ENCODE measurements around the gene CST9L.

CST9L gene

DNA sequence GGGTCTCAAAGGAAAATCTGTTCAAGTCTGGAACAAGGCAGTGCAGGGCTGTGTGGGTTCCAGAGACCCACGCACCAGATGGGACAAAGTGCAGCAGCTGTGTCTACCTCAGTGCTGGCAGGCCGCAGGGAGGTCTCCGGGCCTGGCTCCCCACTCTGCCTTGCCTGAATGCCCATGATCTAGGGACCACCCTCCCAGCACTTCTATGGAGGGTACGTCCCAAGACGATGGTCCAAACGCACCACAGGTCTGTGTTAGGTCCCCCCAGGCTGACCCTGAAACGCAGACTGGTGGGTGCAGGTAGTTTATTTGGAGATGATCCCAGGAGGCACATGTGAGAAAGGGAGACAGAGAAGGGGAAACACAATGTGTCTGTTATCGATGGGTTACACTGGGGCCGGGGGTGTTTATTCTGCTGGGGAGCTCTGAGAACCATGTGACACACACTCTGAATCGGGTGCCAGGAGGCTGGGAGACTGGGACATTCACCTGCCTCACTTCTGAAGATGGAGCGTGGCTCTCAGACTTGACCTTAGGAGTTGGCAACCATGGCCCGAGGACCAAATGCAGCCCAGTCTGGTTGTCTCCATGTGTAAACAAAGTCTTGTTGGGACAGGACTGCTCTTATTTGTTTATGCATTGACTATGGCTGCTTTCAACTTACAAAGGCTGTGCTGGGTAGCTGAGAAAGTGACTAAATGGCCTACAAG, 21.7 kb downstream of the CST9L start:
- DNase-seq (ENCODE audit: low read depth), result no peak

- no peak for DNase-seq (ENCODE audit: low read depth)
These were observed 24.2 kb downstream of the CST9L start for GRCh38 chr20:23544133-23544532.

GRCh38 chr20:23542801-23543200, 25.5 kb downstream of the CST9L start:
- DNase-seq (ENCODE audit: low read depth), result no peak

DNA sequence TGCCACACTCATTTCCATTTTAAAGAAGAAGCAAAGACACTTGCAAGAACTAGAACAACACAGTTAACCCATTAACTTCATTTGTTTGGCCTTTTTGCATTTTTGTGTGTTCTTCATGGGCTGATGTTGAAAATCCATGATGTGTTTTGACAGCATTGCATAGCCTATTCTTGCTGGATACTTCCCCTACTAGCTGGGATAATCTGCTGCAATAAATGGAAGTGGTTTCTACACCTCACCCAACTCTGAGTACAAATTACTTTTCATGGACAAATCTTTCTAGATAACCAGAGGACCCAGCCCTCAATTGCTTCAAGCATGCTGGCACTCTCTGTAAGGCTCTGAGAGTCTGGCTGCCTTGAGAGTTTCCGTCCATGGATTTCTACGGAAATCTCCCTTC, 26.5 kb downstream of the CST9L start:
- no peak for DNase-seq (ENCODE audit: low read depth)

DNA sequence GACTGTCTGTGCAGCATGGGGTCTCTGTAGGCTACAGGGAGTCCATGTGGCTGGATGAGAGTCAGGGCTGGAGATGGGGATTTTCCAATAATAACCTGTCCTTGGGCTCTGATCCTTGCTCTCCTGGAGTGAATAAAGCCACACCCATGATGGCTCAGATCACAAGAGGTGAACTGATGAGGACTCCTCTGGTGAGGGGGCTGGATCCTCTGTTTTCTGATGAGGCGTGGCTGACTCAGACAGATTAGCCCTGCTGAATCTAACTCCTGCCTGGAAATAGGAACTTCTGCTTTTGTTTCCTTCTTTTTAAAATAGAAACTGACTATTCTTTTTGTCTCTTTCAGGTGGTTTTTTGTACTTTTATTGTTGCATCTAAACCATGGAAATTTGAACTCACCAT, 27.0 kb downstream of the CST9L start:
- DNase-seq (ENCODE audit: low read depth), result no peak

GRCh38 chr20:23540624-23541023, 27.7 kb downstream of the CST9L start:
- DNase-seq (ENCODE audit: low read depth), result no peak

- DNase-seq (ENCODE audit: low read depth), result no peak
These were observed 31.3 kb downstream of the CST9L start for GRCh38 chr20:23537030-23537429.

GRCh38 chr20:23536328-23536974, 31.8 kb downstream of the CST9L start:
- no peak for DNase-seq (ENCODE audit: low read depth)

DNA sequence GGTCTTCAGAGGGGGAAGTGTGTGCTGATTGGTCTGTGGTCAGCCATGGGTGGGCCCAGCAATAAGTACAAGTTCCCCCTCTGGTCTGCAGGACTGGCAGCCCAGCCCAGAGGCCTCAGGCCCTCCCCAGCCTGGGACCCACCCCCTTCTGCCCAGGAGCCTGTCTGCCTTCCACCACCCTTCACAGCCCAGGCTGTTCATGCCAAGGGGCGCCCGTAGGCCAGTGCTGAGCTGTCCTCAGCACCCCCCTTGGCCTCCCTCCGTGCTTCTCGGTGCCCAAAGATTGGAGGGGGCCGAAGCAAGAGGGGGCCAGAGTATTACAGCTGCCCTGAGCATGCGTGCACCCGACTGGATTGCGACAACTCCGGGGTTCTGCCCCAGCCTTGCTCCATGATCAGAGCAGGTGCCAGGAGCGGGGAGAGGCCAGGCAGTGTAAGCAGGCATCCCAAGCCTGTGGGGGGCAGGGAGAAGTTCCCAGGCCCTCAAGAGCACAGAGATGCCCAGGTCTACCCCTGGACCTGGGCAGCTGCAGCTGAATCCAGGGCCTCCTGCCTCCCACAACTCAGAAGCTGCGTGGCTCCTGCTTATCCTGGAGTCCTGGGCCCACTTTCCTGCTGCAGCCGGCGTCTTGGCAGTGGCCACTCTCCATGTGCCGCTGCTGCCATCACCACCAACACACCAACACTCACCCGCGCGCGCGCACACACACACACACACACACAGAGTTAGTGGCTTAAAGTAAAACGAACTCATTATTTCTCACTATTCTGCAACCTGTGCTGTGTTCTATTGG, 33.3 kb downstream of the CST9L start:
- DNase-seq (ENCODE audit: low read depth), result no peak

DNA sequence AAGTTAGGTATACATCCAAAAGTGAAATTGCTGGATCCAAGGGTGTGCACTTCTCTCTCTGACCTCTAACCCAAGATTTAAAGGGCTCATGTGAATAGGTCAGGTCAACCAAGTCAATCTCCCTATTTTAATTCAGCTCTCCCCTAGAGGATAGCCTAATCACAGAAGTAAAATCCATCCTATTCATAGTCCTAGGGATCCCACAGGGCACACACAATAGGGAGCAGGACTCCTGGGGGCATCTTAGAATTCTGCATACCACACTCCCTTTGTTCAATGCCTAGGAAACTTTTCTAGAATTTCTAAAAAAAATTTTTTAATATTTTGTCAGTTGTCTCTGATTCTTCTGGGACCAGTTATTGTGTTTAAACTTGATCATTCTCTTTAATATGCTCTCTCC, 35.1 kb downstream of the CST9L start:
- DNase-seq (ENCODE audit: low read depth), result no peak

GRCh38 chr20:23532533-23532932, 35.8 kb downstream of the CST9L start:
- no peak for DNase-seq (ENCODE audit: low read depth)

- no peak for DNase-seq (ENCODE audit: low read depth)
These were observed 37.2 kb downstream of the CST9L start for GRCh38 chr20:23530937-23531567.

DNA sequence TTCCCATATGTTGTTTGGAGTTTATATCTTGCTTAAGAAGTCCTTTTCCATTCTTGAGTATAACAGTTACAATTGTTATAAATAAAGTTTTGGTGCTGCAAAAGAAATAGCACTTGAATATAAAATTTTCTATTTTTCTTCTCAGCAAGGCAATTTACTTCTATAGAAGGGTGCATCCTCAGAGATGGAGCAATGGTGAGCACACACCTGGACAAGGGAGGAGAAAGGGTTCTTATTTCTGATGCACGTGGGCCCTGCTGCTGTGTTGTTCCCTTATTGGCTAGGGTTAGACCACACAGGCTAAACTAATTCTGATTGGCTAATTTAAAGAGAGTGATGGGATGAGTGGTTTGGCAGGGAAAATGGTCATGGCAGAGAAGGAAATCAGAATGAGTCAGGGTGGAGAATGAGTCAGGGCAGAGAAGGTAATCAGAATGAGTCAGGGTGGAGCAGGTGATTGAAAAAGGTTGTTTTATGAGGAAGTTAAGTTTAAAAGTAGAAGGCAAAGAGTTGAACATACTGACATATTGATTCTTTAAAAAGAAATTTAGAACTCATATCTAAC, 39.3 kb downstream of the CST9L start:
- no peak for DNase-seq (ENCODE audit: low read depth)

DNA sequence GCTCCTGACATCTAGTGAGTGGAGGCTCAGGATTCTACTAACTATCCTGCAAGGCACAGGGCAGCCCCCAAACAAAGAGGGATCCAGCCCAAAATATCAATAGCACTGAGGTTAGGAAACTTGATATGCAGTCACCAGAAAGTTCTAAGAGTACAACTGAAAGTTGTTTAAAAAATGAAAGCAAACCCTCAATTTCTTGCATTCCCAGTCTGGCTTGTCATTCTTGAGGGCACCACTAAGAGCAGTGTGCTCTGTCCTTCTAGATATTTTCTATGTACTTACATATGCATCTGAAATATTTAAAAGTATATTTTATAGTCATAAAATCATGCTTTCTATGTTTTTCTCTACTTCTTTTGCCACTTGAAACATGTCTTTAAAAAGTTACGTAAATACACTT, 41.4 kb downstream of the CST9L start:
- DNase-seq (ENCODE audit: low read depth), result no peak

GRCh38 chr20:23524146-23524545, 44.1 kb downstream of the CST9L start:
- DNase-seq (ENCODE audit: low read depth), result no peak

- DNase-seq (ENCODE audit: low read depth), result no peak
These were observed 48.1 kb downstream of the CST9L start for GRCh38 chr20:23520185-23520584.

GRCh38 chr20:23519556-23519955, 48.7 kb downstream of the CST9L start:
- no peak for DNase-seq (ENCODE audit: low read depth)

- no peak for DNase-seq (ENCODE audit: low read depth)
These were observed 50.6 kb downstream of the CST9L start for GRCh38 chr20:23517719-23518118.

DNA sequence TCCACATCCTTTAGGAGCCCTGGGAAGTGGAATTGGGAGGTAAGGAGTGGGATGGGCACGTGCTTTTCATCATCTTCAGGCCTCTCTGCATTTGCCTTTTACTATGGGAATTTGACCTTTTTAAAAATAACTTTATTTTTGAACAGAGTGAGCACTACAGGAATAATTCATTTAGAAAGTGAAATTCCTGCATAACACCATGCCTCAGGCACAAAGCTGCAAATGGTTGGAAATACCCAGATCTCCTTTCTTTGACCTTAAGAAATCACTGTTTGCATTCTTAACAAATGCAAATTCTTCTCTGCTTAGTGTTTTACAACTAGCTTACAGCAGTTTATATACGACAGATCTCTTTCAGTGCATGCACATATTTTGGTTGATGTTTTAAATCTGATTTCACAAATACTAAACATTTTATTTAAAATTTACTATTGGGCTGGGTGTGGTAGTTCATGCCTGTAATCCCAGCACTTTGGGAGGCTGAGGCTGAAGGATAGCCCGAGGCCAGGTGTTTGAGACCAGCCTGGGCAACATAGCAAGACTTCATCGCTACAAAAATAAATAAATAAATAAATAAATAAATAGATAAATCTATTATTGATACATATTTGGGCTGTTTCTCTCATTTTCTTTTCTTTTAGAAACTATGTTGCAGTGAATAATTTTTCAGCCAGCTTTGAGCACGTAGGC, 52.9 kb downstream of the CST9L start:
- DNase-seq (ENCODE audit: low read depth), result no peak

- DNase-seq (ENCODE audit: low read depth), result no peak
These were observed 53.4 kb downstream of the CST9L start for GRCh38 chr20:23514848-23515247.
